GM12872 (cell line): Measurements from ENCODE around the gene ANO1.

Experiments used
- TF ChIP-seq, protein P1 (sequence below): IDR thresholded peaks from 3 replicates; pipeline ENCODE4 v1.5.1; 2011; ENCODE audit warnings: low read depth, mild to moderate bottlenecking, low read length, moderate library complexity; ENCODE audit not compliant: insufficient read depth

The ANO1 gene

GRCh38 chr11:70040869-70041501 lies 37.1 kb upstream of the ANO1 start:
- TF ChIP-seq, protein P1, sequence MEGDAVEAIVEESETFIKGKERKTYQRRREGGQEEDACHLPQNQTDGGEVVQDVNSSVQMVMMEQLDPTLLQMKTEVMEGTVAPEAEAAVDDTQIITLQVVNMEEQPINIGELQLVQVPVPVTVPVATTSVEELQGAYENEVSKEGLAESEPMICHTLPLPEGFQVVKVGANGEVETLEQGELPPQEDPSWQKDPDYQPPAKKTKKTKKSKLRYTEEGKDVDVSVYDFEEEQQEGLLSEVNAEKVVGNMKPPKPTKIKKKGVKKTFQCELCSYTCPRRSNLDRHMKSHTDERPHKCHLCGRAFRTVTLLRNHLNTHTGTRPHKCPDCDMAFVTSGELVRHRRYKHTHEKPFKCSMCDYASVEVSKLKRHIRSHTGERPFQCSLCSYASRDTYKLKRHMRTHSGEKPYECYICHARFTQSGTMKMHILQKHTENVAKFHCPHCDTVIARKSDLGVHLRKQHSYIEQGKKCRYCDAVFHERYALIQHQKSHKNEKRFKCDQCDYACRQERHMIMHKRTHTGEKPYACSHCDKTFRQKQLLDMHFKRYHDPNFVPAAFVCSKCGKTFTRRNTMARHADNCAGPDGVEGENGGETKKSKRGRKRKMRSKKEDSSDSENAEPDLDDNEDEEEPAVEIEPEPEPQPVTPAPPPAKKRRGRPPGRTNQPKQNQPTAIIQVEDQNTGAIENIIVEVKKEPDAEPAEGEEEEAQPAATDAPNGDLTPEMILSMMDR = no peak

DNA sequence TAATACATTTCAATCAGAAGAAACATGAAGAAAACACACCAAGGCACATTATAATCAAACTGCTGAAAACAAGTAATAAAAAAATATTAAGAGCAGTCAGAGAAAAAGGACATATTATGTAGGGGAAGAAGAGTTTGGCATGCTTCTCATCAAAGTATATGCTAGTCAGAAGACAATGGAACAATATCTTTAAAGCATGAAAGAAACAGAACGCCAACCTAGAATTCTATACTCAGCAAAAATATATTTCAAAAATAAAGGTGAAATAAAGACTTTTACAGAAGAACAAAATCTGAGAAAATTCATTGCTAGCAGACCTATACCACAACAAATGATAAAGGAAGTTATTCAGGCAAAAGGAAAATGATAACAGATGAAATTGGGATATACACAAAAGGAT lies 34.6 kb upstream of the ANO1 start:
- TF ChIP-seq, protein P1 = no peak

DNA sequence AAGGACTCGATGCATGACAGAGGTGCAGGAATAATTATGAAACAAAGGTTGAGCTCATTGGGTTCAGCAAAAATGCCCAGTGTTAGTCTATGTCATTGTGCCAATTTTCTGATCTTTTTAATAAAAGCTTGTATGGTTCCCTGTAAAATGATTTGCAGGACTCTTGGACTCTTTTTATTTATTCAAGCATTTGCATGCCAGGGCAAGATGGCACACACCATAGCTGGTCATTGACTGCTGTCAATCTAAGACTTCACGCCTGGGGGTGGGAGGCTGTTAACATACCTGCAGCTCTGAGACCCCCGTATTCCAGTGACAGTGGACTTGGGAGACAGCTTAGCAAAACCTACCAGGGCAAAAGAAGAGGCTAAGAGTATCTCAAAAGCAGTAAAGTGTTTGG lies 32.0 kb upstream of the ANO1 start:
- TF ChIP-seq, protein P1 = no peak

GRCh38 chr11:70048279-70049024 lies 29.7 kb upstream of the ANO1 start:
- TF ChIP-seq, protein P1 = peak; percentile 44; the same call in 2 of the 3 replicates

DNA sequence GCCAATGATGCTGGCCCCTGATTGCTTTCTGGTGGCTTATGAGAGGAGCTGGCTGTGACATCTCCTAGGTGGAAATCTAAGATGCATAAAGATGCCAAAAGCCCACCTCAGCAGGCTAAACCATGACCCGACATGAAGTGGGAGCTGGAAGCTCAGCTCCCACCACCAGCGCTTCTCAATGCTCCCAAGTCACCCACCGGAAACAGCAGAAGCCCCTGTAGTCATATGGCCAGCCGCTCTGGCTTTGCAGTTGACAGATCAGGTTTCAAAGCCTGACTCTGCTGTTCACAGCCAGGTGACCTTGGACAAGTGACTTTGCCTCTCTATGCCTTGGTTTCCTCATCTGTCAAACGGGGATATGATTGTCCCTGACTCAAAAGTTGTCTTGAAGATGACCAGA lies 29.1 kb upstream of the ANO1 start:
- TF ChIP-seq, protein P1 = no peak

GRCh38 chr11:70050243-70050642 lies 27.9 kb upstream of the ANO1 start:
- TF ChIP-seq, protein P1 = no peak

DNA sequence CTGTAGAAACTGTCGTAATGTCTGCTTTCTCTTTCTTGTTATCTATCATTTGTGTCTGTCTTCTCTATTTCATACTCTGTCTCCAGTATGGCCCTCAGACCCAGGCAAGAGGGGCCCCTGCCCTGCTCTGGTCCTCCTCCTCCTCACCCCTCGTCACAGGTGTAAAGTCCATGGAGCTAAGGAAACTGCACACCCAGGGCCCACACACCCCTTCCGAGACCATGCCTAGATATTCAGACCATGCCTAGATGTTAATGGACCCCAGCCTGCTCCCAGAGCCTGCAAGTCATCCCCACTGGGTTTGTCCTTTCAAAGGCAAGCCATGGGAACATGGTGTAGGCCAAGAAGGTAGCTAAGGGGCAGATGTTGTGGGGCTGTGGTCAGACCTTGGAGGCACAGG lies 24.1 kb upstream of the ANO1 start:
- TF ChIP-seq, protein P1 = no peak
